ENCODE measurements around the gene SPARCL1. TPM values are rescaled to one million over a fixed set of nuclear protein-coding genes. Genes with fewer than 3 reads are reported as not detected.

Gene SPARCL1
- total RNA-seq, 2 experiments from 2014 or later: not detected

DNA sequence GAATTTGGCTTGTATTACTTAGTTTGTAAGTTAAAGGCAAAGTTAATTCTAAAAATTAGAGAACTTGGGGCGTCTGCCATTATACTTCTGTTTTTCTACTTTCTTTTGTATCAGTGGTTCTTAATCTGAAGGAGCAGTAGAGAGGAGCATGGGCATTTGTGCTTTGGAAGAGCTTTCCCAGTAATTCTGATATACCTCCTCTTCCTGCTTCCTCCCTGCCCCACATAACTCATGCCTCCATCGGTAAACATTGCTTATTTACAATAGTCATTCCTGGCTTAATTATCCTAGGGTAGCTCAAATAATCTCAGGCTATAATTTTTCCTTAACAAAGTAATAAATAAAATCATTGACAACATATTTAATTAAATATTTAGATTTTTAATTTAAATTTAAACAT, 37.1 kb upstream of the SPARCL1 start:
- Histone ChIP-seq H3K27me3 (ENCODE audit: control insufficient read depth in 1 of 2, insufficient read depth in 2 of 2, low read length in 2 of 2) (no peaks in the 10 kb centered on the region), H3K36me3 (ENCODE audit: insufficient read depth, low read length) (no peaks in the 10 kb centered on the region), H3K4me1 (ENCODE audit: insufficient read depth, low read length) (no peaks in the 10 kb centered on the region), H3K9me3 (ENCODE audit: control insufficient read depth in 1 of 2, insufficient read depth in 1 of 2, low read length in 2 of 2) (no peaks in the 10 kb centered on the region), H3K4me3 (ENCODE audit: low read length) (no peak overlapping the region), H3K27ac (ENCODE audit: low read depth in 1 of 2, low read length in 2 of 2) (no peak overlapping the region)
- Mint-ChIP-seq H3K27ac (no peak overlapping the region), H3K4me1 (ENCODE audit: low read depth) (no peaks in the 10 kb centered on the region), H3K9me3 (no peaks in the 10 kb centered on the region), H3K27me3 (peaks cover 5% of the 10 kb centered on the region), H3K36me3 (ENCODE audit: low read depth) (no peaks in the 10 kb centered on the region), H3K4me3 (no peak overlapping the region)
- ChIA-PET POLR2A (no interaction called here), CTCF (no interaction called here)
- TF ChIP-seq CTCF (IDR thresholded peaks at IDR 0.05): no peak
- DNase-seq (no peak), ATAC-seq (ENCODE audit: poor library complexity) (no peak)
- intact Hi-C loops (cut with DNase I, micrococcal nuclease): no loop called here

- no peak overlapping the region for H3K27ac Mint-ChIP-seq
- Histone ChIP-seq H3K27me3 (ENCODE audit: control insufficient read depth in 1 of 2, insufficient read depth in 2 of 2, low read length in 2 of 2) (no peaks in the 10 kb centered on the region), H3K36me3 (ENCODE audit: insufficient read depth, low read length) (no peaks in the 10 kb centered on the region), H3K27ac (ENCODE audit: low read depth in 1 of 2, low read length in 2 of 2) (no peak overlapping the region), H3K4me3 (ENCODE audit: low read length) (no peak overlapping the region), H3K9me3 (ENCODE audit: control insufficient read depth in 1 of 2, insufficient read depth in 1 of 2, low read length in 2 of 2) (no peaks in the 10 kb centered on the region), H3K4me1 (ENCODE audit: insufficient read depth, low read length) (peaks cover 2% of the 10 kb centered on the region)
- H3K9me3 Mint-ChIP-seq: no peaks in the 10 kb centered on the region
- POLR2A ChIA-PET: no interaction called here
- H3K36me3 Mint-ChIP-seq (ENCODE audit: low read depth): no peaks in the 10 kb centered on the region
- CTCF ChIA-PET: no interaction called here
- H3K27me3 Mint-ChIP-seq: peaks cover 1% of the 10 kb centered on the region
- no peak for TF ChIP-seq CTCF (IDR thresholded peaks at IDR 0.05)
- ATAC-seq (ENCODE audit: poor library complexity): no peak
- intact Hi-C loops (cut with DNase I, micrococcal nuclease): no loop called here
- H3K4me1 Mint-ChIP-seq (ENCODE audit: low read depth): peaks cover 5% of the 10 kb centered on the region
- DNase-seq: no peak
- no peak overlapping the region for H3K4me3 Mint-ChIP-seq
These were observed 36.6 kb upstream of the SPARCL1 start for GRCh38 chr4:87565746-87566145.

- no peaks in the 10 kb centered on the region for H3K9me3 Mint-ChIP-seq
- no peak for TF ChIP-seq CTCF (IDR thresholded peaks at IDR 0.05)
- DNase-seq: no peak
- no peak overlapping the region for H3K27ac ChIP-seq (ENCODE audit: low read depth in 1 of 2, low read length in 2 of 2)
- no peaks in the 10 kb centered on the region for H3K36me3 Mint-ChIP-seq (ENCODE audit: low read depth)
- intact Hi-C loops (cut with DNase I, micrococcal nuclease): no loop called here
- no peaks in the 10 kb centered on the region for H3K9me3 ChIP-seq (ENCODE audit: control insufficient read depth in 1 of 2, insufficient read depth in 1 of 2, low read length in 2 of 2)
- ChIA-PET POLR2A (no interaction called here), CTCF (no interaction called here)
- no peak for ATAC-seq (ENCODE audit: poor library complexity)
- H3K36me3 ChIP-seq (ENCODE audit: insufficient read depth, low read length): no peaks in the 10 kb centered on the region
- peaks cover 26% of the 10 kb centered on the region for H3K4me1 Mint-ChIP-seq (ENCODE audit: low read depth)
- no peaks in the 10 kb centered on the region for H3K27me3 ChIP-seq (ENCODE audit: control insufficient read depth in 1 of 2, insufficient read depth in 2 of 2, low read length in 2 of 2)
- H3K4me3 Mint-ChIP-seq: no peak overlapping the region
- peaks cover 16% of the 10 kb centered on the region for H3K4me1 ChIP-seq (ENCODE audit: insufficient read depth, low read length)
- H3K27ac Mint-ChIP-seq: no peak overlapping the region
- H3K27me3 Mint-ChIP-seq: no peaks in the 10 kb centered on the region
- H3K4me3 ChIP-seq (ENCODE audit: low read length): no peak overlapping the region
These were observed 31.6 kb upstream of the SPARCL1 start for GRCh38 chr4:87560802-87561201.
